ENCODE measurements around the gene PCSK1N. TPM values are rescaled to one million over a fixed set of nuclear protein-coding genes. Genes with fewer than 3 reads are reported as not detected.

Gene PCSK1N
- total and polyA plus RNA-seq, 2 donors (not counting 3 experiments of a cell fraction or from before 2014, with no cell fraction given), result 0.44 TPM; not detected in 1

DNA sequence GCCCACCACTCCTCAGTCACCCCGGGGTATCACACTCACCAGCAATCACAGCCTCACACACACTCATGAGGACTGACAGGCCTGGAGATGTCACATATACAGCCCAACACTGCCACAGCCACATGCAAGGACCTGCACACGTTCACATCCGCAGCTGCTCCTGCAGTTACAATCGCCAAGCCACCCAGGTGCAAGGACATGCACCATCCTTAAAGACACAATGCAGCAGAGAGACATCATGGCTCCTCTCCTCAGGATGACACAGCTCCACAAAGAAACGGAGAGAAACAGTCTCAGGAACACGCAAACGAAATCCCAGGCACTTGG lies 1.1 kb downstream of the PCSK1N start:
- FAIRE-seq, result no peak
- H3K4me3 ChIP-seq (replicated peaks in 1 of 3; ENCODE audit: insufficient read depth in 1 of 3, low read depth in 1 of 3, low read length in 3 of 3), result no peak overlapping the region
- POLR2A ChIA-PET, result no interaction called here
- dilution Hi-C loops (cut with MboI; ENCODE audit: extremely low pct_ligation_motif_present, low sequenced_read_pairs), result no loop called here
- H3K79me2 ChIP-seq (ENCODE audit: control insufficient read depth, insufficient read depth, low read length), result no peaks in the 10 kb centered on the region
- no peaks in the 10 kb centered on the region for H3K4me1 ChIP-seq (ENCODE audit: control insufficient read depth, extremely low read depth, insufficient read depth, low read length)
- H3K4me2 ChIP-seq (ENCODE audit: insufficient read depth, low read length), result no peak overlapping the region
- intact Hi-C loops (cut with micrococcal nuclease), result no loop called here
- H2AFZ ChIP-seq (ENCODE audit: low read depth, low read length), result no peak overlapping the region
- no peak for DNase-seq (ENCODE audit: low read depth, low spot score)
- CTCF ChIA-PET, result no interaction called here
- no peaks in the 10 kb centered on the region for H3K9me3 ChIP-seq (replicated peaks; ENCODE audit: control insufficient read depth, insufficient read depth, low read length)
- H3K27me3 ChIP-seq (ENCODE audit: control insufficient read depth in 2 of 2, insufficient read depth in 2 of 2, low read length in 2 of 2), result peaks cover 39 to 47% of the 10 kb centered on the region in 2 experiments
- no peak overlapping the region for H3K27ac ChIP-seq (ENCODE audit: insufficient read depth, low read depth, low read length)
- BruUV-seq (replicated peaks), result no TSS peak
- no peaks in the 10 kb centered on the region for H3K36me3 ChIP-seq (ENCODE audit: control insufficient read depth in 2 of 2, extremely low read depth in 1 of 2, insufficient read depth in 2 of 2, low read length in 2 of 2)
- H3K9me1 ChIP-seq (replicated peaks; ENCODE audit: control insufficient read depth, extremely low read depth, insufficient read depth, low read length), result no peaks in the 10 kb centered on the region
- H3K9ac ChIP-seq (replicated peaks; ENCODE audit: extremely low read depth, insufficient read depth, low read length), result no peak overlapping the region
- TF ChIP-seq JUN (IDR thresholded peaks at IDR 0.05; ENCODE audit: borderline replicate concordance, insufficient read depth, insufficient read length, low read depth) (no peak), GATA2 (IDR thresholded peaks at IDR 0.05; ENCODE audit: insufficient read depth, insufficient read length, low read depth, low read length) (no peak)
- H4K20me1 ChIP-seq (replicated peaks; ENCODE audit: control insufficient read depth, extremely low read depth, insufficient read depth, low read length), result no peaks in the 10 kb centered on the region

DNA sequence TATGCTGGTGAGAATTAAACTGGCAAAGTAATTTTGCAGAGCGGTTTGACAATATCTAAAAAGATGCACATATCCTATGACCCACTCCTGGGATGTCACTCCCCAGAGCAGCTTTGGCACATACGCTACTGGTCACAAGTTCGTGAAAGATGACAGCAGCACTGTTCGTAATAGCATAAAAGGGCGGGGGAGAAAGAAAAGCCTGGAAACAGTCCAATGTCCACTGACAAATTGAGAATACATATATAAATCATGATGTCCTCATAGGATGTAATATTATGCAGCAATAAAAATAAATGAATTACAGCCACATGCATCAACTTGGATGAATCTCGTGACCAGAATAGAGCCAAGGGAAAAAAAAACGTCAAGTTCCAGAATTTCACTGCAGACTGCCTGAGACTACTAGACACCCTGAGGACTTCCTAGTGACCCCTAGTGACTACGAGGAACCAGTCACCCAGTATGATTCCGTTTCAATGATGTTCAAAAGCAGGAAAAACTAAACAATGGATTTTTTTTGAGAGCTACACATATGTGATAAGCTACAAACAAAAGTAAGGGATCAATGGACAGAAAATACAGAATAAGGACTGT lies 1.8 kb downstream of the PCSK1N start:
- Histone ChIP-seq H3K36me3 (ENCODE audit: control insufficient read depth in 2 of 2, extremely low read depth in 1 of 2, insufficient read depth in 2 of 2, low read length in 2 of 2) (no peaks in the 10 kb centered on the region), H2AFZ (ENCODE audit: low read depth, low read length) (no peak overlapping the region), H4K20me1 (replicated peaks; ENCODE audit: control insufficient read depth, extremely low read depth, insufficient read depth, low read length) (no peaks in the 10 kb centered on the region), H3K4me1 (ENCODE audit: control insufficient read depth, extremely low read depth, insufficient read depth, low read length) (no peaks in the 10 kb centered on the region), H3K9me3 (replicated peaks; ENCODE audit: control insufficient read depth, insufficient read depth, low read length) (no peaks in the 10 kb centered on the region), H3K27ac (ENCODE audit: insufficient read depth, low read depth, low read length) (no peak overlapping the region), H3K27me3 (ENCODE audit: control insufficient read depth in 2 of 2, insufficient read depth in 2 of 2, low read length in 2 of 2) (peaks cover 39 to 47% of the 10 kb centered on the region in 2 experiments), H3K4me2 (ENCODE audit: insufficient read depth, low read length) (no peak overlapping the region), H3K9ac (replicated peaks; ENCODE audit: extremely low read depth, insufficient read depth, low read length) (no peak overlapping the region), H3K79me2 (ENCODE audit: control insufficient read depth, insufficient read depth, low read length) (no peaks in the 10 kb centered on the region), H3K4me3 (replicated peaks in 1 of 3; ENCODE audit: insufficient read depth in 1 of 3, low read depth in 1 of 3, low read length in 3 of 3) (no peak overlapping the region), H3K9me1 (replicated peaks; ENCODE audit: control insufficient read depth, extremely low read depth, insufficient read depth, low read length) (no peaks in the 10 kb centered on the region)
- no TSS peak for BruUV-seq (replicated peaks)
- DNase-seq (ENCODE audit: low read depth, low spot score), result no peak
- TF ChIP-seq, protein P1, sequence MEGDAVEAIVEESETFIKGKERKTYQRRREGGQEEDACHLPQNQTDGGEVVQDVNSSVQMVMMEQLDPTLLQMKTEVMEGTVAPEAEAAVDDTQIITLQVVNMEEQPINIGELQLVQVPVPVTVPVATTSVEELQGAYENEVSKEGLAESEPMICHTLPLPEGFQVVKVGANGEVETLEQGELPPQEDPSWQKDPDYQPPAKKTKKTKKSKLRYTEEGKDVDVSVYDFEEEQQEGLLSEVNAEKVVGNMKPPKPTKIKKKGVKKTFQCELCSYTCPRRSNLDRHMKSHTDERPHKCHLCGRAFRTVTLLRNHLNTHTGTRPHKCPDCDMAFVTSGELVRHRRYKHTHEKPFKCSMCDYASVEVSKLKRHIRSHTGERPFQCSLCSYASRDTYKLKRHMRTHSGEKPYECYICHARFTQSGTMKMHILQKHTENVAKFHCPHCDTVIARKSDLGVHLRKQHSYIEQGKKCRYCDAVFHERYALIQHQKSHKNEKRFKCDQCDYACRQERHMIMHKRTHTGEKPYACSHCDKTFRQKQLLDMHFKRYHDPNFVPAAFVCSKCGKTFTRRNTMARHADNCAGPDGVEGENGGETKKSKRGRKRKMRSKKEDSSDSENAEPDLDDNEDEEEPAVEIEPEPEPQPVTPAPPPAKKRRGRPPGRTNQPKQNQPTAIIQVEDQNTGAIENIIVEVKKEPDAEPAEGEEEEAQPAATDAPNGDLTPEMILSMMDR (IDR thresholded peaks at IDR 0.05; ENCODE audit: extremely low read depth in 1 of 2, insufficient read depth in 1 of 2, low read depth in 1 of 2, low read length in 2 of 2), result no peak
- TF ChIP-seq EZH2 (IDR thresholded peaks at IDR 0.05; ENCODE audit: borderline replicate concordance, low read depth, low read length, severe bottlenecking), result no peak
- no peak for TF ChIP-seq FOS (IDR thresholded peaks at IDR 0.05; ENCODE audit: borderline replicate concordance, insufficient read depth, low read length)
- TF ChIP-seq MYC (IDR thresholded peaks at IDR 0.05; ENCODE audit: low read depth, low read length), result no peak
- no peak for TF ChIP-seq POLR2AphosphoS5 (IDR thresholded peaks at IDR 0.05; ENCODE audit: insufficient read depth, low read depth, low read length)
- FAIRE-seq, result no peak
- intact Hi-C loops (cut with micrococcal nuclease) (no loop called here), dilution Hi-C loops (cut with MboI; ENCODE audit: extremely low pct_ligation_motif_present, low sequenced_read_pairs) (no loop called here)
- CTCF ChIA-PET, result no interaction called here
- POLR2A ChIA-PET, result no interaction called here

All from endothelial cell of umbilical vein (primary cell).